ENCODE measurements around the gene SPTBN1. TPM values are rescaled to one million over a fixed set of nuclear protein-coding genes. Genes with fewer than 3 reads are reported as not detected.

Gene SPTBN1
- total and polyA plus RNA-seq, 2 of the 13 experiments (the other 11 are each of a cell fraction or from before 2014, with no cell fraction given), result 123 to 299 TPM

DNA sequence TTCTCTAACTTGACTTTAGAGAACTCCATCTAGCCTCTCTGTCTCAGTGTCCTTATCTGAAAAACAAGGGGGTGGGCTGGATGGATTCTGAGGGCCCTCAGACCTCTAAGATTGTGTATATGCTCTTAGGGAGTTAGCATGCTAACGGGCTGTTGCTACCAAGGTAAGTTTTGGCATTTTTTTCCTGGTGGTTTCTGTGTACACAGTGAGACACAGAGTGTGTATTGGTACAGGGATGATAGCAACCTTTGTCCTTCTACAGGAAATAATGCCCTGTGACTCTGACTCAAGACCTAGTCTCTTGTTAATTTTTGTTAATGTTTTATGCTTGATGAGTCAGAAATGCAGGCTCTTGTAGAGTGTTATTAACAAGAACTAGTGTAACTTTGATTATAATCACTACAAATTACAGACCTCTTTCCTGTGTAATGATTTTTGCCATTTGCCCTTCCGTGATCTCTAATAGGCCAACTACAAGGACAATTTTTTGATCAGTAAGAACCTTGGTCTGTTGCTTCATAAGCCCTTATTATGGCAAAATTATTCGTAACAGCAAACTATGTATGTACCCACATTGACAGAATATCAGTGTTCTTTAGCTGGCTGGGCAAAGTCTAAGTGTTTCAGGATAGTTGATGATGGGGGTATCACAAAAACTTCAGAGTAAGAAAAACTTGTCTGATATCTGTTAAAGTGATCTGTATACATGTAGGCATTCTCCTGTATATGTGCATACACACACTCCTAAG lies 89.7 kb downstream of the SPTBN1 start (continued):
- TF ChIP-seq HNF1A (IDR thresholded peaks at IDR 0.05; ENCODE audit: low read depth), result peak; percentile 80
- peak; percentile 66 for TF ChIP-seq HNF1A (CRISPR knock-in tag; IDR thresholded peaks at IDR 0.05; ENCODE audit: borderline replicate concordance)
- no peak for TF ChIP-seq BORCS8-MEF2B (CRISPR knock-in tag; IDR thresholded peaks at IDR 0.05)
- TF ChIP-seq PHF21A (CRISPR knock-in tag; IDR thresholded peaks at IDR 0.05), result no peak
- no peak for TF ChIP-seq ZZZ3 (CRISPR knock-in tag; IDR thresholded peaks at IDR 0.05; ENCODE audit: borderline replicate concordance)
- TF ChIP-seq, protein P1, sequence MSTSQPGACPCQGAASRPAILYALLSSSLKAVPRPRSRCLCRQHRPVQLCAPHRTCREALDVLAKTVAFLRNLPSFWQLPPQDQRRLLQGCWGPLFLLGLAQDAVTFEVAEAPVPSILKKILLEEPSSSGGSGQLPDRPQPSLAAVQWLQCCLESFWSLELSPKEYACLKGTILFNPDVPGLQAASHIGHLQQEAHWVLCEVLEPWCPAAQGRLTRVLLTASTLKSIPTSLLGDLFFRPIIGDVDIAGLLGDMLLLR (CRISPR knock-in tag; IDR thresholded peaks at IDR 0.05), result no peak
- no peak for TF ChIP-seq ATAD3A (CRISPR knock-in tag; IDR thresholded peaks at IDR 0.05)
- TF ChIP-seq WIZ (CRISPR knock-in tag; IDR thresholded peaks at IDR 0.05), result no peak
- peak; percentile 74; the same call in 1 of the 2 replicates for TF ChIP-seq BCL6 (CRISPR knock-in tag; IDR thresholded peaks at IDR 0.05)
- peak; percentile 77; the same call in 1 of the 2 replicates for TF ChIP-seq ZSCAN9 (CRISPR knock-in tag; IDR thresholded peaks at IDR 0.05; ENCODE audit: borderline replicate concordance)
- TF ChIP-seq POLR2AphosphoS5 (IDR thresholded peaks at IDR 0.05; ENCODE audit: low read depth, low read length), result no peak
- no peak for TF ChIP-seq ZBTB38 (CRISPR knock-in tag; IDR thresholded peaks at IDR 0.05)
- TF ChIP-seq KLF15 (CRISPR knock-in tag; IDR thresholded peaks at IDR 0.05; ENCODE audit: borderline replicate concordance), result no peak
- no peak for TF ChIP-seq ZNF781 (CRISPR knock-in tag; IDR thresholded peaks at IDR 0.05; ENCODE audit: borderline replicate concordance, not compliant biosample characterization)
- TF ChIP-seq RFXANK (CRISPR knock-in tag; IDR thresholded peaks at IDR 0.05), result no peak
- TF ChIP-seq ZNF546 (CRISPR knock-in tag; conservative IDR thresholded peaks at IDR 0.05), result no peak
- TF ChIP-seq ATF3 (CRISPR knock-in tag; IDR thresholded peaks at IDR 0.05), result no peak; the same call in 1 of the 2 replicates
- TF ChIP-seq TAF1 (CRISPR knock-in tag; IDR thresholded peaks at IDR 0.05), result 0 out of 2 replicates have a peak, but pooled peaks have one; percentile 24
- peak; percentile 24; the same call in 1 of the 2 replicates for TF ChIP-seq HOXA3 (CRISPR knock-in tag; IDR thresholded peaks at IDR 0.05)
- no peak for TF ChIP-seq ZNF160 (CRISPR knock-in tag; IDR thresholded peaks at IDR 0.05)
- TF ChIP-seq CHD2 (IDR thresholded peaks at IDR 0.05; ENCODE audit: low read depth, low read length), result no peak
- TF ChIP-seq, protein P2, sequence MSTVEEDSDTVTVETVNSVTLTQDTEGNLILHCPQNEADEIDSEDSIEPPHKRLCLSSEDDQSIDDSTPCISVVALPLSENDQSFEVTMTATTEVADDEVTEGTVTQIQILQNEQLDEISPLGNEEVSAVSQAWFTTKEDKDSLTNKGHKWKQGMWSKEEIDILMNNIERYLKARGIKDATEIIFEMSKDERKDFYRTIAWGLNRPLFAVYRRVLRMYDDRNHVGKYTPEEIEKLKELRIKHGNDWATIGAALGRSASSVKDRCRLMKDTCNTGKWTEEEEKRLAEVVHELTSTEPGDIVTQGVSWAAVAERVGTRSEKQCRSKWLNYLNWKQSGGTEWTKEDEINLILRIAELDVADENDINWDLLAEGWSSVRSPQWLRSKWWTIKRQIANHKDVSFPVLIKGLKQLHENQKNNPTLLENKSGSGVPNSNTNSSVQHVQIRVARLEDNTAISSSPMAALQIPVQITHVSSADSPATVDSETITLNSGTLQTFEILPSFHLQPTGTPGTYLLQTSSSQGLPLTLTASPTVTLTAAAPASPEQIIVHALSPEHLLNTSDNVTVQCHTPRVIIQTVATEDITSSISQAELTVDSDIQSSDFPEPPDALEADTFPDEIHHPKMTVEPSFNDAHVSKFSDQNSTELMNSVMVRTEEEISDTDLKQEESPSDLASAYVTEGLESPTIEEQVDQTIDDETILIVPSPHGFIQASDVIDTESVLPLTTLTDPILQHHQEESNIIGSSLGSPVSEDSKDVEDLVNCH (CRISPR knock-in tag; IDR thresholded peaks at IDR 0.05), result no peak
- TF ChIP-seq EEA1 (CRISPR knock-in tag; IDR thresholded peaks at IDR 0.05; ENCODE audit: borderline replicate concordance), result no peak
- no peak for TF ChIP-seq ZFP37 (CRISPR knock-in tag; IDR thresholded peaks at IDR 0.05; ENCODE audit: borderline replicate concordance)
- TF ChIP-seq MTF2 (CRISPR knock-in tag; IDR thresholded peaks at IDR 0.05; ENCODE audit: borderline replicate concordance), result no peak
